Measurements from ENCODE around the gene SUPT4H1. TPM values are rescaled to one million over a fixed set of nuclear protein-coding genes. Genes with fewer than 3 reads are reported as not detected.
A peak's percentile ranks its signal among the peaks of the same experiment; 100 is the strongest.

The SUPT4H1 gene
- total RNA-seq, 1 experiment from 2014 or later, result 50.2 TPM

DNA sequence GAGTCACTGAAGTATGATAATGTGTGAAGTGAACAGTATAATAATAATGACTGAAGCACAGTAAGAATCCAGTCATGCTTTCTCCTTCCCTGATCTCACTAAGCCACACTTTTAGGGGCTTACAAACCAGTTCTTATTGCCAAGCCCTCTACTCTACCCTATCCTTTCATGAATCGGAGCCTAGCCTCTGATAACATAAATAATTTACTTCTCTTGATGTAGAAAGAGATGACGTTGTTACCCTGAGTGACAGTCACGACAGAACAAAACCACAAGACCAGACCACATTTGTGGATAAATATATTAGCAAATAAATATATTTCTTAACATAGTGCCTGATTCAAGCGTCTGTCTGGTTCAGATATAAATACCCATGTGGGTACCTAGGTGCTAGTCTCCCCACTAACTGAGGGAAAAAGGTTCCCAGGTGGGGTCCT, 1.4 kb upstream of the SUPT4H1 start:
- Histone ChIP-seq H2AFZ (ENCODE audit: low read length) (no peak overlapping the region), H3K9me2 (replicated peaks; ENCODE audit: insufficient read depth, low read length) (no peaks in the 10 kb centered on the region), H3K79me2 (ENCODE audit: low read length) (peaks cover 28% of the 10 kb centered on the region), H3K9me3 (ENCODE audit: low read length) (no peaks in the 10 kb centered on the region), H3K36me3 (ENCODE audit: insufficient read depth, low read length) (peaks cover 15% of the 10 kb centered on the region), H4K20me1 (ENCODE audit: insufficient read depth, low read depth, low read length) (peaks cover 6% of the 10 kb centered on the region; the same call in 1 of the 2 replicates), H3K9ac (ENCODE audit: low read length) (peak overlapping the region; percentile 96), H3K27ac (ENCODE audit: low read length) (peak overlapping the region; percentile 78), H3K27me3 (ENCODE audit: low read length) (no peaks in the 10 kb centered on the region), H3K4me2 (ENCODE audit: low read depth, low read length, poor library complexity, severe bottlenecking) (peak overlapping the region; percentile 97), H3K4me1 (ENCODE audit: low read length) (peaks cover 22% of the 10 kb centered on the region), H3K4me3 (ENCODE audit: low read length) (peak overlapping the region; percentile 97)
- DNase-seq, result no peak

GRCh38 chr17:58352596-58353388, 791 bp upstream of the SUPT4H1 start:
- H3K4me2 ChIP-seq (ENCODE audit: low read depth, low read length, poor library complexity, severe bottlenecking), result peak overlapping the region; percentile 97
- H3K9me3 ChIP-seq (ENCODE audit: low read length), result no peaks in the 10 kb centered on the region
- DNase-seq, result peak; percentile 79
- no peaks in the 10 kb centered on the region for H3K27me3 ChIP-seq (ENCODE audit: low read length)
- H3K36me3 ChIP-seq (ENCODE audit: insufficient read depth, low read length), result peaks cover 21% of the 10 kb centered on the region
- H4K20me1 ChIP-seq (ENCODE audit: insufficient read depth, low read depth, low read length), result peaks cover 6% of the 10 kb centered on the region; the same call in 1 of the 2 replicates
- peak overlapping the region; percentile 96 for H3K9ac ChIP-seq (ENCODE audit: low read length)
- peak overlapping the region; percentile 78 for H3K27ac ChIP-seq (ENCODE audit: low read length)
- H2AFZ ChIP-seq (ENCODE audit: low read length), result no peak overlapping the region
- H3K4me1 ChIP-seq (ENCODE audit: low read length), result peaks cover 22% of the 10 kb centered on the region
- H3K79me2 ChIP-seq (ENCODE audit: low read length), result peaks cover 35% of the 10 kb centered on the region
- peak overlapping the region; percentile 97 for H3K4me3 ChIP-seq (ENCODE audit: low read length)
- no peaks in the 10 kb centered on the region for H3K9me2 ChIP-seq (replicated peaks; ENCODE audit: insufficient read depth, low read length)

DNA sequence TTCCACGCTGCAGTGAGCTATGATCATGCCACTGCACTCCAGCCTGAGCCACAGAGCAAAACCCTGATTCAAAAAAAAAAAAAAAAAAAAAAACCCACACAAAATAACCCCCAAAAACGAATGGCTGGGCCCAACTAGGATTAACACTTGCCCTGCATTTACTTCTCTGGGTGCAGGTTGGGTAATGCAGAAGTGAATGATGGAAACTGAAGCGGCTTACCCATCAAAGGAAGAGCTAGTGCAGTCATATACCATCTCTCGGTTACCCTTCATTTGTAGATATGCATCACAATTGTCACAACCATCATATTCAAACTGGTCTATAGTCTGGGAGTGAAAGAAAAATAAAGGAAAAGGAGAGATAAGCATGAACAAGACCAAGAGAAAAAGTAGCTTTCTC, 819 bp downstream of the SUPT4H1 start:
- Histone ChIP-seq H4K20me1 (ENCODE audit: insufficient read depth, low read depth, low read length) (peaks cover 6% of the 10 kb centered on the region; the same call in 1 of the 2 replicates), H3K9me2 (replicated peaks; ENCODE audit: insufficient read depth, low read length) (no peaks in the 10 kb centered on the region), H3K27me3 (ENCODE audit: low read length) (no peaks in the 10 kb centered on the region), H3K4me3 (ENCODE audit: low read length) (peak overlapping the region; percentile 97), H3K4me2 (ENCODE audit: low read depth, low read length, poor library complexity, severe bottlenecking) (peak overlapping the region; percentile 97), H2AFZ (ENCODE audit: low read length) (no peak overlapping the region), H3K9me3 (ENCODE audit: low read length) (no peaks in the 10 kb centered on the region), H3K9ac (ENCODE audit: low read length) (peak overlapping the region; percentile 96), H3K27ac (ENCODE audit: low read length) (peak overlapping the region; percentile 73), H3K79me2 (ENCODE audit: low read length) (peaks cover 47% of the 10 kb centered on the region), H3K36me3 (ENCODE audit: insufficient read depth, low read length) (peaks cover 37% of the 10 kb centered on the region), H3K4me1 (ENCODE audit: low read length) (peaks cover 22% of the 10 kb centered on the region)
- DNase-seq, result peak; percentile 54

GRCh38 chr17:58348038-58348437, 4.0 kb downstream of the SUPT4H1 start:
- Histone ChIP-seq H3K4me2 (ENCODE audit: low read depth, low read length, poor library complexity, severe bottlenecking) (no peak overlapping the region), H3K9me3 (ENCODE audit: low read length) (no peaks in the 10 kb centered on the region), H3K9me2 (replicated peaks; ENCODE audit: insufficient read depth, low read length) (no peaks in the 10 kb centered on the region), H3K9ac (ENCODE audit: low read length) (no peak overlapping the region), H3K4me3 (ENCODE audit: low read length) (no peak overlapping the region), H4K20me1 (ENCODE audit: insufficient read depth, low read depth, low read length) (peaks cover 6% of the 10 kb centered on the region; the same call in 1 of the 2 replicates), H3K79me2 (ENCODE audit: low read length) (peaks cover 53% of the 10 kb centered on the region), H3K4me1 (ENCODE audit: low read length) (peaks cover 47% of the 10 kb centered on the region), H2AFZ (ENCODE audit: low read length) (no peak overlapping the region), H3K36me3 (ENCODE audit: insufficient read depth, low read length) (peaks cover 46% of the 10 kb centered on the region), H3K27ac (ENCODE audit: low read length) (no peak overlapping the region), H3K27me3 (ENCODE audit: low read length) (no peaks in the 10 kb centered on the region)
- no peak for DNase-seq

- Histone ChIP-seq H3K4me2 (ENCODE audit: low read depth, low read length, poor library complexity, severe bottlenecking) (peak overlapping the region; percentile 74), H3K27ac (ENCODE audit: low read length) (peak overlapping the region; percentile 100), H3K9me3 (ENCODE audit: low read length) (no peaks in the 10 kb centered on the region), H3K9me2 (replicated peaks; ENCODE audit: insufficient read depth, low read length) (no peaks in the 10 kb centered on the region), H3K4me3 (ENCODE audit: low read length) (0 out of 2 replicates have a peak overlapping the region, but pooled peaks have one; percentile 59), H4K20me1 (ENCODE audit: insufficient read depth, low read depth, low read length) (no peaks in the 10 kb centered on the region), H3K27me3 (ENCODE audit: low read length) (no peaks in the 10 kb centered on the region), H3K79me2 (ENCODE audit: low read length) (peaks cover 38% of the 10 kb centered on the region), H3K36me3 (ENCODE audit: insufficient read depth, low read length) (peaks cover 46% of the 10 kb centered on the region), H2AFZ (ENCODE audit: low read length) (no peak overlapping the region), H3K9ac (ENCODE audit: low read length) (peak overlapping the region; percentile 83), H3K4me1 (ENCODE audit: low read length) (peaks cover 44% of the 10 kb centered on the region)
- no peak for DNase-seq
These were observed 6.5 kb downstream of the SUPT4H1 start for GRCh38 chr17:58345500-58345899.

GRCh38 chr17:58344791-58345157, 7.2 kb downstream of the SUPT4H1 start:
- peak overlapping the region; percentile 83 for H3K9ac ChIP-seq (ENCODE audit: low read length)

GRCh38 chr17:58344047-58344790, 7.8 kb downstream of the SUPT4H1 start:
- no peaks in the 10 kb centered on the region for H4K20me1 ChIP-seq (ENCODE audit: insufficient read depth, low read depth, low read length)
- peak overlapping the region; percentile 59; the same call in 1 of the 2 replicates for H3K4me3 ChIP-seq (ENCODE audit: low read length)
- no peaks in the 10 kb centered on the region for H3K27me3 ChIP-seq (ENCODE audit: low read length)
- H2AFZ ChIP-seq (ENCODE audit: low read length), result no peak overlapping the region
- no peaks in the 10 kb centered on the region for H3K9me3 ChIP-seq (ENCODE audit: low read length)
- peak overlapping the region; percentile 100 for H3K27ac ChIP-seq (ENCODE audit: low read length)
- H3K9me2 ChIP-seq (replicated peaks; ENCODE audit: insufficient read depth, low read length), result no peaks in the 10 kb centered on the region
- H3K4me1 ChIP-seq (ENCODE audit: low read length), result peaks cover 52% of the 10 kb centered on the region
- peaks cover 32% of the 10 kb centered on the region for H3K79me2 ChIP-seq (ENCODE audit: low read length)
- peak; percentile 62 for DNase-seq
- peak overlapping the region; percentile 83 for H3K9ac ChIP-seq (ENCODE audit: low read length)
- peaks cover 38% of the 10 kb centered on the region for H3K36me3 ChIP-seq (ENCODE audit: insufficient read depth, low read length)
- H3K4me2 ChIP-seq (ENCODE audit: low read depth, low read length, poor library complexity, severe bottlenecking), result peak overlapping the region; percentile 74

More at GRCh38 chr17:58344791-58345157, 7.2 kb downstream of the SUPT4H1 start:
- H3K36me3 ChIP-seq (ENCODE audit: insufficient read depth, low read length), result peaks cover 44% of the 10 kb centered on the region
- H3K79me2 ChIP-seq (ENCODE audit: low read length), result peaks cover 38% of the 10 kb centered on the region
- H3K27me3 ChIP-seq (ENCODE audit: low read length), result no peaks in the 10 kb centered on the region
- no peak overlapping the region for H2AFZ ChIP-seq (ENCODE audit: low read length)
- H3K4me3 ChIP-seq (ENCODE audit: low read length), result peak overlapping the region; percentile 59; the same call in 1 of the 2 replicates
- H4K20me1 ChIP-seq (ENCODE audit: insufficient read depth, low read depth, low read length), result no peaks in the 10 kb centered on the region
- peaks cover 51% of the 10 kb centered on the region for H3K4me1 ChIP-seq (ENCODE audit: low read length)
- DNase-seq, result peak; percentile 83
- H3K27ac ChIP-seq (ENCODE audit: low read length), result peak overlapping the region; percentile 100
- no peaks in the 10 kb centered on the region for H3K9me2 ChIP-seq (replicated peaks; ENCODE audit: insufficient read depth, low read length)
- peak overlapping the region; percentile 74 for H3K4me2 ChIP-seq (ENCODE audit: low read depth, low read length, poor library complexity, severe bottlenecking)
- no peaks in the 10 kb centered on the region for H3K9me3 ChIP-seq (ENCODE audit: low read length)

DNA sequence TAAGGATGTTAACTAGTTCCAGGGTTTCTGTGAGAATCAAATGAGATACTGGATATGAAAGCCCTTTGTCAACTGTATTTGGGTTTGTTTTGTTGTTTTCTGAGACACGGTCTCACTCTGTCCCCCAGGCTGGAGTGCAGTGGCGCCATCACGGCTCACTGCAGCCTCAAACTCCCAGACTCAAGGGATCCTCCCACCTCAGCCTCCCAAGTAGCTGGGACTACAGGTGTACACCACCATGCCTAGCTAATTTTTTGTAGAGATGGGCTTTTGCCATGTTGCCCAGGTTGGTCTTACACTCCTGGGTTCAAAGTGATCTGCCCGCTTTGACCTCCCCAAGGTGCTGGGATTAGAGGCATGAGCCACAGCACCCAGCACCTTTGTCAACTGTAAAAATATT, 8.9 kb downstream of the SUPT4H1 start:
- H3K4me3 ChIP-seq (ENCODE audit: low read length), result peak overlapping the region; percentile 59; the same call in 1 of the 2 replicates
- no peaks in the 10 kb centered on the region for H3K9me3 ChIP-seq (ENCODE audit: low read length)
- H3K36me3 ChIP-seq (ENCODE audit: insufficient read depth, low read length), result peaks cover 28% of the 10 kb centered on the region; the same call in 1 of the 2 replicates
- H3K9ac ChIP-seq (ENCODE audit: low read length), result peak overlapping the region; percentile 83
- peaks cover 22% of the 10 kb centered on the region for H3K79me2 ChIP-seq (ENCODE audit: low read length)
- no peak overlapping the region for H2AFZ ChIP-seq (ENCODE audit: low read length)
- no peaks in the 10 kb centered on the region for H3K27me3 ChIP-seq (ENCODE audit: low read length)
- DNase-seq, result no peak
- no peaks in the 10 kb centered on the region for H3K9me2 ChIP-seq (replicated peaks; ENCODE audit: insufficient read depth, low read length)
- peak overlapping the region; percentile 100 for H3K27ac ChIP-seq (ENCODE audit: low read length)
- H3K4me1 ChIP-seq (ENCODE audit: low read length), result peaks cover 63% of the 10 kb centered on the region
- peak overlapping the region; percentile 74 for H3K4me2 ChIP-seq (ENCODE audit: low read depth, low read length, poor library complexity, severe bottlenecking)
- H4K20me1 ChIP-seq (ENCODE audit: insufficient read depth, low read depth, low read length), result no peaks in the 10 kb centered on the region

Measured in Karpas-422 (cell line).